ENCODE results near the gene BCAN. TPM values are rescaled to one million over a fixed set of nuclear protein-coding genes. Genes with fewer than 3 reads are reported as not detected.

Gene BCAN
- total RNA-seq, 1 donor from 2014 or later, result not detected

DNA sequence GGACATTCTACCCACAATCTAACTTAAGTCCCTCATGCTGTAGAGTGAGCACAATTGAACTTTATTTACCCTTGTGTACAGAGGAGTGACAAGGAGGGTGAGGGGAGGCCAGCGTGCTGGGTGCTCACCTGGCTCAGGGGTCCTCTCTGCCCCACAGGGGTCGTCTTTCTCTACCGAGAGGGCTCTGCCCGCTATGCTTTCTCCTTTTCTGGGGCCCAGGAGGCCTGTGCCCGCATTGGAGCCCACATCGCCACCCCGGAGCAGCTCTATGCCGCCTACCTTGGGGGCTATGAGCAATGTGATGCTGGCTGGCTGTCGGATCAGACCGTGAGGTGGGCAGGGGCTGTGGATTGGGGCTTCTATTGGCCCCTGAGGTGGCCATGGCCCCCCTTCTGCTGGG is 5.4 kb downstream of the BCAN start:
- intact Hi-C loops (cut with DNase I), result no loop called here
- H3K9me3 ChIP-seq, result no peaks in the 10 kb centered on the region
- H3K4me3 ChIP-seq, result no peak overlapping the region
- H3K4me1 ChIP-seq, result no peaks in the 10 kb centered on the region
- H3K27ac ChIP-seq, result no peak overlapping the region
- DNase-seq (ENCODE audit: low spot score in 2 of 2), result no peak
- TF ChIP-seq CTCF (IDR thresholded peaks at IDR 0.05), result no peak
- peaks cover 18% of the 10 kb centered on the region for H3K27me3 ChIP-seq
- H3K36me3 ChIP-seq, result no peaks in the 10 kb centered on the region

GRCh38 chr1:156648496-156648895 is 6.6 kb downstream of the BCAN start:
- H3K4me1 ChIP-seq, result no peaks in the 10 kb centered on the region
- no peak for TF ChIP-seq CTCF (IDR thresholded peaks at IDR 0.05)

DNA sequence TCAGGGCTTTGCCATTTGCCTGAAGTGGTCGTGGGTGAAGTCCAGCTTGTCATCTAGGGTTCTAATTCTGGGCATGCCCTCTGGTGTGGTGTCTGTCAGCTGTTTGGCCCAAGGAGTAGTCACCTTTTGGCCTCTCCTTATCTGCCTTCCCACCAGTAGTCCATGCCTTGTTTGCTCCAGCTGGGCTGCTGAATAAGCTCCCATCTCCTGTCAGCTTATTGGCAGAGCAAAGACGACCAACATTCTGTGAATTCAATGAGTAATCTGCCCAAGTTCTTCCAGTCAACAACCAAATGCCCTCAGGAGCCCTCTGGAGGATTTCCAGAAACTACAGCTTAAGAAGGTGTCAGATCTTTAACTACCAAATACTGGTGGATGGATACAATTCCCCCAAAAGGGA is 7.0 kb downstream of the BCAN start:
- no peak for TF ChIP-seq CTCF (IDR thresholded peaks at IDR 0.05)
- no peaks in the 10 kb centered on the region for H3K36me3 ChIP-seq
- peaks cover 17% of the 10 kb centered on the region for H3K27me3 ChIP-seq
- H3K4me3 ChIP-seq, result no peak overlapping the region
- no peaks in the 10 kb centered on the region for H3K4me1 ChIP-seq
- H3K9me3 ChIP-seq, result no peaks in the 10 kb centered on the region
- intact Hi-C loops (cut with DNase I), result no loop called here
- no peak for DNase-seq (ENCODE audit: low spot score in 2 of 2)
- H3K27ac ChIP-seq, result no peak overlapping the region

More at GRCh38 chr1:156648496-156648895, 6.6 kb downstream of the BCAN start:
- no peaks in the 10 kb centered on the region for H3K36me3 ChIP-seq
- H3K4me3 ChIP-seq, result no peak overlapping the region
- H3K9me3 ChIP-seq, result no peaks in the 10 kb centered on the region
- DNase-seq (ENCODE audit: low spot score in 2 of 2), result no peak
- H3K27me3 ChIP-seq, result peaks cover 17% of the 10 kb centered on the region
- intact Hi-C loops (cut with DNase I), result no loop called here
- no peak overlapping the region for H3K27ac ChIP-seq

DNA sequence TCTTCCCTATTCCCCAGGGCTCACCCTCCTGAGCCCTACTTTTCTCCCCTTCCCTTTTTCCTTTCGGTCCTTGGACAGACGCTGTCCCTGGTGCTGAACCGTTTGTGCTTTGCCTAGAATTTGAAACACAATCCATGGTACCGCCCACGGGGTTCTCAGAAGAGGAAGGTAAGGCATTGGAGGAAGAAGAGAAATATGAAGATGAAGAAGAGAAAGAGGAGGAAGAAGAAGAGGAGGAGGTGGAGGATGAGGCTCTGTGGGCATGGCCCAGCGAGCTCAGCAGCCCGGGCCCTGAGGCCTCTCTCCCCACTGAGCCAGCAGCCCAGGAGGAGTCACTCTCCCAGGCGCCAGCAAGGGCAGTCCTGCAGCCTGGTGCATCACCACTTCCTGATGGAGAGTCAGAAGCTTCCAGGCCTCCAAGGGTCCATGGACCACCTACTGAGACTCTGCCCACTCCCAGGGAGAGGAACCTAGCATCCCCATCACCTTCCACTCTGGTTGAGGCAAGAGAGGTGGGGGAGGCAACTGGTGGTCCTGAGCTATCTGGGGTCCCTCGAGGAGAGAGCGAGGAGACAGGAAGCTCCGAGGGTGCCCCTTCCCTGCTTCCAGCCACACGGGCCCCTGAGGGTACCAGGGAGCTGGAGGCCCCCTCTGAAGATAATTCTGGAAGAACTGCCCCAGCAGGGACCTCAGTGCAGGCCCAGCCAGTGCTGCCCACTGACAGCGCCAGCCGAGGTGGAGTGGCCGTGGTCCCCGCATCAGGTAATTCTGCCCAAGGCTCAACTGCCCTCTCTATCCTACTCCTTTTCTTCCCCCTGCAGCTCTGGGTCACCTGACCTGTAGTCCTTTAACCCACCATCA is 10.4 kb downstream of the BCAN start:
- intact Hi-C loops (cut with DNase I), result no loop called here
- TF ChIP-seq CTCF (IDR thresholded peaks at IDR 0.05), result no peak
- Histone ChIP-seq H3K36me3 (no peaks in the 10 kb centered on the region), H3K27me3 (peaks cover 5% of the 10 kb centered on the region), H3K9me3 (no peaks in the 10 kb centered on the region), H3K4me1 (peaks cover 5 to 8% of the 10 kb centered on the region in 2 donors), H3K27ac (no peak overlapping the region), H3K4me3 (no peak overlapping the region)
- DNase-seq (ENCODE audit: low spot score in 2 of 2), result no peak

GRCh38 chr1:156652992-156653355 is 11.1 kb downstream of the BCAN start:
- Histone ChIP-seq H3K4me1 (peaks cover 8 to 9% of the 10 kb centered on the region in 2 donors), H3K27me3 (no peaks in the 10 kb centered on the region), H3K36me3 (no peaks in the 10 kb centered on the region), H3K9me3 (no peaks in the 10 kb centered on the region), H3K27ac (no peak overlapping the region), H3K4me3 (no peak overlapping the region)
- TF ChIP-seq CTCF (IDR thresholded peaks at IDR 0.05), result no peak
- intact Hi-C loops (cut with DNase I), result no loop called here
- DNase-seq (ENCODE audit: low spot score in 2 of 2), result no peak
